HG03520 (cell line): Measurements from ENCODE around the gene STXBP5L.
"Not testable (repeated sequence)": the region's sequence is repeated elsewhere in the genome, so short reads cannot be mapped to it uniquely, and the experiment has no call there.

Experiments used
- ATAC-seq: cut with Tn5 transposase; IDR thresholded peaks from one replicate; pipeline ENCODE4 v1.9.1; 2021; ENCODE audit warnings: mild to moderate bottlenecking, moderate library complexity; ENCODE audit not compliant: unreplicated experiment

The STXBP5L gene

GRCh38 chr3:121223116-121223515, 315.1 kb downstream of the STXBP5L start:
- ATAC-seq: no peak

DNA sequence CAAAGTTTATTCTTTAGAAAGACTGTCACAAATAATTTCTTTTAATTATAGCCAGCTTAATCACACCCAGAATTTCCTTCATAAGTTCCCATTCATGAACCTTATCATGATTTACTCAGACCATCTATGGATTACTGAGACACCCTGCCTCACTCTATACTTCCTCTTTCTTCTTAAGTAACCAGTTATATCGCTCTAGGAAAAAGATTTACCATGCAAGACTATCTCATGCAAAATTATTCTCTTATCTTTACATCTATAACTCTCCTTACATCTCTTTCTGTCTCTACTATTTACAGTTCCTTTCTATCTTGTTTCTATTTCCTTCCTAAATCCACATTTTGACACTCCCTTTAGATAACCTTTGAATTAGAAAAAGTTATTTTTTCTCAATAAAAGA, 321.0 kb downstream of the STXBP5L start:
- ATAC-seq: no peak

DNA sequence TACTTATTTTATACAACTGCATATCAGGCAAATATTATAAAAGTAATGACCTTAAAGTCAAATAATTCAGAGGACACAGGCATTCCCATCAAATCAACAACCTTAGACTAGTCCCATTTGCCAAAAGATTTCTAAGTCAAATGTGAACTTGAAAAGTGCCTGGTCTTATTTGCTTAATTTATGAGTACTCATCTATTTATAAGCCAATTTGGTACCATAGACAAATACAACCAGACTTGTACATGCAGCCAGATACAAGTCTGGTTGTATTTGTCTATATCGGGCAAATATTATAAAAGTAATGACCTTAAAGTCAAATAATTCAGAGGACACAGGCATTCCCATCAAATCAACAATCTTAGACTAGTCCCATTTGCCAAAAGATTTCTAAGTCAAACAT, 322.2 kb downstream of the STXBP5L start:
- ATAC-seq: not testable (repeated sequence)

DNA sequence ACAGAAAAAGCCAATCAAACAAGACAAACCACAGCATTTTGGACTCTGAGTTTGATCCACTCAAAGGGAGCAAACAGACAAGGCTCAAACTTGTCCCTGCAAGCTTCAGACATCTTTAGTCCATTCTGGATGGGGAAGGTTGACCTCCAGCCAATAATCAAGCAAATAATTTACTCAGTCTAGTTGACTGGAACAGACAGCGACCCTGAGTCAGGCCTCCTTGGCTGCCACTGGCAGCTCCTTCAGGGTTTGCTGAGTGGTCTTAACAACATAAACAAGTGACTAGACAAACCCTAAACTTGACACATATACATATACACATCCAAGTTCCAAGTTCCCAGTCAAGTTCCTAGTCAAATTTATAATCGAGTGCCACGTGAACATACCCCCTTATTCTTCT, 323.9 kb downstream of the STXBP5L start:
- no peak for ATAC-seq

DNA sequence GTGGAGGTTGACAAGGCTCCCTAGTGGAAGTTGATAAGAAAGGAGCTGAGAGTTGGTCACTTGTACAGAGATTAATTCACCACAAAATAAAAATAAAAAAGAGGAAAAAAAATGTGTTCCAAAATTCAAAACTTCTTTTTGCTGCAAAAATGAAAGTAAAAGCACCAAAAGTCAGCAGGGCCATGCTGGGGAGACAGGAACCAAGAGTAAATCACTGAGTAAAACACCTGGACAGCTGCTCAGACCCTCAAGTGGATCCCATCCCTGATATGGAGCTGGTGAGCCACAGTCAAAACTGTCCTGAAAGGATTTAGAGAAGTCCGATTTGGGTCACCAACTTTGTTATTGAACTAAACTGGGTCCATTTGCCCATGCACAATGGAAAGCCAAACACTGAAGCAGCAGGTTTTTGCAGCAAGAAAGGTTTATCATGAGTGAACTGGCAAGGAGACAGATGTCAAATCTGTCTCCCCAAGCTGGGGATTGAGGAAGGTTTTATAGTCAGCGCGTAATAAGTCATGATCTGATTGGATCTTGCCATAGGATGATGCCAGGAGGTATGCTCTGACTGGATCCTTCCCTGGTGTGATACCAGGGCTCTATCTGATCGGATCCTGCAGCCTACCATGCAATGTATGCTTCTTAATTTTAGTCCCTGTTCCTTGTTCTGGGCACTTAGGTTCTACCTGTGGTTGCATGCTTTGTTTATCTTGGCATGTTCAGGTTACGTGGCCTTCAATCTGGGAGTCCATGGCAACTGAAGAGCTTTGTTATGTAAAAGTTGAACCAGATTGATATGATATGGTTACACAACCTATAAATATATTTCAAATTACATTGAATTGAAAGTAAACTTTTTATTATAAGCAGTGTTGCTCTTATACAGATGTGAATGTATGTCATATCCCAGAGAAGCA, 324.6 kb downstream of the STXBP5L start:
- no peak for ATAC-seq

DNA sequence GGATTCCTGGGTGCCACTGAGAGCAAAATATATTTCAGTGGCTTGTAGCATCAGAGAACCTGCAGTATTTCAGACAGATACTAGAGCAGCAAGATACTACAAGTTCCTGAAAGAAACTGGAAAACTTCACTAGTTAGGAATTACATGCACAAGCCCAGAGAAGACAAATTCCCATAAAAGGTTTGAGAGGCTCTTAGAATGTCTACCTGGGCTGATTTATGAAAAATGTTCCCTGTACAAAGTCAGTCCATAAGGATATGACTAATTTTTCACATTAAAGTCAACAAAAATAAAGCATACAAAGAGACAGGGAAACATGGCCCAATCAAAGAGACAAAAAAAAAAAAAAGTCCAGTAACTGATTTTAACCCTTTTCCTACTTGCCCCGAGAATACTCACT, 335.2 kb downstream of the STXBP5L start:
- no peak for ATAC-seq

GRCh38 chr3:121252676-121253075, 344.7 kb downstream of the STXBP5L start:
- ATAC-seq: no peak

DNA sequence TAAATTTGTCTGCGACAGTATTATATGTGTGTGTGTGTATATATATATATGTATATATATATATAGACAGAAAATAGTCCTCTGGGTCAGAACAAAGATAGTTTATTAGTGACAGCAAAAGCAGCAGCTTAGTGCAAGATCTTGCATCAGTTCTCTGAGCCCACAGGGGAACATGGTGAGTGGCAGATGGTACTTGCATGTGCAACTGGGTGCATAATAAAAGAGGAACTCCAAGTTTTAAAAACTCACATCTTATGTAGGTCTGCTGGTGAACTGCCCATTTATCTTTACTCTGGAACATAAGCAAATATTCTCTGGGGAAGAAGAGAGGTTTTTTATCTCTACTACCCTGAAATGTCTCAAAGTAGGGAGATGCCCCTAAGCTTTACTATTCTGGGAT, 361.4 kb downstream of the STXBP5L start:
- ATAC-seq: no peak

GRCh38 chr3:121274411-121274810, 366.4 kb downstream of the STXBP5L start:
- ATAC-seq: no peak

- no peak for ATAC-seq
These were observed 387.4 kb downstream of the STXBP5L start for GRCh38 chr3:121295452-121295851.

- ATAC-seq: no peak
These were observed 388.0 kb downstream of the STXBP5L start for GRCh38 chr3:121295979-121296378.

- no peak for ATAC-seq
These were observed 416.3 kb downstream of the STXBP5L start for GRCh38 chr3:121324320-121324719.

- ATAC-seq: no peak
These were observed 422.1 kb downstream of the STXBP5L start for GRCh38 chr3:121330118-121330517.

DNA sequence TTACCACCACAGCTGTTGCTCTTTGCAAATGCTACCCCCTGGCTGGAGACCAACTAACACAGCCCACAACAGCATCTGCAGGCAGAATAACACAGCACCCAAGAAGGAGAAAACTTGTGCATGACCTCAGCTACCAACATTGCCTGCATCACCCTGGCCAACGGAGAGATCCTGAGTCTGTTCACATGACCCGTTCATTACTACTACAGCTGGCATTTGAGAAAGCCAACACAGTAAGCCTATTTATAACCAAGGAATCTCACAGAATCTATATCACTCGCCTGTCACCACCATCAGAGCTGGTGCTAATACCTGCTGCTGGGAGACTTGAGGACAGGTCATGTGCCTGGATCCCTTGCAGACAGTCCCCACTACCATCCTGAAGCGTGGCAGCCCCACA, 422.6 kb downstream of the STXBP5L start:
- no peak for ATAC-seq

GRCh38 chr3:121355960-121356359, 448.0 kb downstream of the STXBP5L start:
- ATAC-seq: not testable (repeated sequence)

DNA sequence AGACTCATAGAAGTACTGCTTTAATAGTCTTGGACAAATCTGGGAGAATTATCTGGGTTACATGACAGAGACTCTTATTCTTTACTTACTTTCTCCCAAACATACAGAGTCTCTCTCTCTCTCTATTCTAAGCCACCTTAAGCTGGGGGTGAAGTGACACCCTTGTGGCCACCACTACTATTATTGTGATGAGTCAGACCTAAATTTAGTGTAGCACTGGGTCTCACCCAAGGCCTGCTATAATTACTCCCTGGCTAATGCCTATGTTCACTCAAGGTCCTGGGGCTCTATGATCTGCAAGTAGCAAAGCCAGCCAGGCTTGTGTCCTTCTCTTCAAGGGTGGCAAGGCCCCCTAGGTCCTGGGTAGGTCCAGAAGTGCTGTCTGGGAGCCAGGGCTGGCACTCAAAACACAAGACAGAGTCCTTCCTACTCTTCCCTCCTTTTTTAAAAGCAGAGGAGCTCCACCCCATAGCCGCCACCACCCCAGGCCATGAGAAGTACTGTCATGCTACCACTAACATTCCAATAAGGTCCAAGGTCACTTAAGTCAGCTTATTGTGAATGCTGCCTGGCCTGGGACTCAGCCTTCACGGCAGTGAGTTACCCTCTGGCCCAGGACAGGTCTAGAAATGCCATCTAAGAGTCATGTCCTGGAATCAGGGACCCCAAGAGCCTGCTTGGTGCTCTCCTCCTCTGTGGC, 454.2 kb downstream of the STXBP5L start:
- peak; percentile 87 for ATAC-seq

- not testable (repeated sequence) for ATAC-seq
These were observed 480.3 kb downstream of the STXBP5L start for GRCh38 chr3:121388308-121388707.

DNA sequence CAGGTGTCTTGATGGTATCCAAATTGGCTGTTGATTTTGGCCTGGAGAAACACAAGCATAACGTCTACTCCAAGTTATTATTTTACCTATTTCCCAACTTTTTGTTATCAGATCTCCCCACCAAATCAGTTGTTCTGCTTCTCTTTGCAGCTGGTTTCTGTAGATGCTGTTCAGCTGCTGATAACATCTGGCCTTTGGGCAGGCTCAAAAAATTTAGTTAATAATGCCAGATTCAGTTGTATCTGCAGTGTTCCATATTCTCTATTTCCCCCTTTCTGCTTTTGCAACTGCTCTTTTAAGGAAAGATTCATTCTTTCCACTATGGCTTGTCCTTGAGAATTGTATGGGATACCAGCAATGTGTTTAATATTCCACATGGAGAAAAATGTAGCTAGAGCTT, 488.0 kb downstream of the STXBP5L start:
- ATAC-seq: not testable (repeated sequence)

DNA sequence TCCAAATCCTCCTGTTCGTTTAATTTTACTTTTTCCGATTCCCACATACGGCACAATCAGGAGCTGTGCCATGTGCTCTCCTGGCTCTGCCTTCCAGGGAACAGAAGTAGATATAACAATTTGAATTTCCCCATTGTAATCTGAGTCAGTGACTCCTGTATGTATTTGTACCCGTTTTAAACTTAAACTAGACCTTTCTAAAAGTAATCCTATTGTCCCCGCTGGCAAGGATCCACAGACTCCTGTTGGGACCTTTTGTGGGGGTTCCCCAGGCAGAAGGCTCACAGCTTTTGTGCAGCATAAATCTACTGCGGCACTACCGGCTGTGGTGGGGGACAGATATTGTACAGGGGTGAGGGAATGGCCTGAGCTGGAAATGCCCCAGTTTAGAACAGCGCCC, 490.0 kb downstream of the STXBP5L start:
- ATAC-seq: not testable (repeated sequence)

DNA sequence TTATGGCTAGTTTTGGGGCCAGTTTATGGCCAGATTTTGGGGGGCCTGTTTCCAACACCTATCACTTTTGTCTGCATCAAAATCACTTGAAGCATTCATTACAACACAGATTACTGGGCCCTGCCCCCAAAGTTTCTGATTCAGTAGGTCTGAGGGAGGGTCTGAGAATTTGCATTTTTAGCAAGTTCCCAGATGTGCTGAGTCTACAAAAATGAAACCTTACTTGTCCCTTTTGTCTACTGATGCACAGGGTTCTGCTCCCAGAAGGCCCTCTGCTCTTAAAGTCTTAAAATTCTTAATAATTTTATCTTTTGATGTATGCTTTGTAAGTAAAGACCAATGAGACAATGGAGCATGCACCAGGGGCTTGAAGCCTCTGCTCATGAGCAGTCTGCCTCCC, 491.8 kb downstream of the STXBP5L start:
- no peak for ATAC-seq

- ATAC-seq: no peak
These were observed 497.6 kb downstream of the STXBP5L start for GRCh38 chr3:121405631-121406030.

- no peak for ATAC-seq
These were observed 503.5 kb downstream of the STXBP5L start for GRCh38 chr3:121411523-121411922.
